HEK293T (cell line): ENCODE data around the gene WDTC1.
A peak's percentile ranks its signal among the peaks of the same experiment; 100 is the strongest.

Experiments
- CTCF ChIA-PET: fragments of 350-600 bp; formaldehyde crosslinking; extraction: SDS; loops from one replicate; lab custom pipeline; 2021; ENCODE audit warnings: antibody characterized with exemption, inconsistent platforms; lab: Yijun Ruan, JAX
- POLR2A ChIA-PET: fragments of 350-600 bp; formaldehyde crosslinking; extraction: SDS; loops from one replicate; lab custom pipeline; 2020; ENCODE audit warnings: antibody characterized with exemption, inconsistent platforms; lab: Yijun Ruan, JAX
- DNase-seq: peaks from one replicate; pipeline ENCODE4 v3.0.0; 2012; ENCODE audit warnings: mixed read lengths; ENCODE audit errors: extremely low spot score
- ARNT ChIP-seq: fragments of 450-650 bp; IDR thresholded peaks from 2 replicates; pipeline ENCODE4 v1.6.1; 2017; ENCODE audit warnings: mild to moderate bottlenecking
- BHLHE40 ChIP-seq: fragments of 450-650 bp; IDR thresholded peaks from 2 replicates; pipeline ENCODE4 v1.6.1; 2016; ENCODE audit warnings: mild to moderate bottlenecking, moderate library complexity, borderline replicate concordance
- CTBP1 ChIP-seq: fragments of 450-650 bp; IDR thresholded peaks from 2 replicates; pipeline ENCODE4 v1.6.1; 2016; ENCODE audit warnings: borderline replicate concordance
- ELF4 ChIP-seq: fragments of 450-650 bp; IDR thresholded peaks from 2 replicates; pipeline ENCODE4 v1.6.1; 2017; ENCODE audit warnings: antibody characterized with exemption
- FOXA1 ChIP-seq: fragments of 450-650 bp; IDR thresholded peaks from 2 replicates; pipeline ENCODE4 v1.6.1; 2016; ENCODE audit warnings: mild to moderate bottlenecking
- FOXK2 ChIP-seq: fragments of 450-650 bp; IDR thresholded peaks from 2 replicates; pipeline ENCODE4 v1.6.1; 2016; ENCODE audit warnings: mild to moderate bottlenecking
- FOXM1 ChIP-seq: fragments of 450-650 bp; IDR thresholded peaks from 2 replicates; pipeline ENCODE4 v1.6.1; 2017; ENCODE audit warnings: mild to moderate bottlenecking, borderline replicate concordance
- HDGF ChIP-seq: fragments of 450-650 bp; IDR thresholded peaks from 2 replicates; pipeline ENCODE4 v1.6.1; 2017; ENCODE audit warnings: antibody characterized with exemption, borderline replicate concordance
- L3MBTL2 ChIP-seq: fragments of 450-650 bp; conservative IDR thresholded peaks from 2 replicates; pipeline ENCODE4 v1.6.1; 2016; ENCODE audit warnings: mild to moderate bottlenecking
- LEF1 ChIP-seq: fragments of 450-650 bp; IDR thresholded peaks from 2 replicates; pipeline ENCODE4 v1.6.1; 2017; ENCODE audit warnings: mild to moderate bottlenecking, borderline replicate concordance
- NFRKB ChIP-seq: fragments of 450-650 bp; IDR thresholded peaks from 2 replicates; pipeline ENCODE4 v1.6.1; 2016; ENCODE audit warnings: mild to moderate bottlenecking, moderate library complexity
- PKNOX1 ChIP-seq: fragments of 450-650 bp; IDR thresholded peaks from 2 replicates; pipeline ENCODE4 v1.6.1; 2016
- SP1 ChIP-seq: fragments of 450-650 bp; IDR thresholded peaks from 2 replicates; pipeline ENCODE4 v1.6.1; 2017
- SUZ12 ChIP-seq: fragments of 450-650 bp; IDR thresholded peaks from 2 replicates; pipeline ENCODE4 v1.6.1; 2016; ENCODE audit warnings: mild to moderate bottlenecking
- TARDBP ChIP-seq: fragments of 450-650 bp; IDR thresholded peaks from 2 replicates; pipeline ENCODE4 v1.6.1; 2016
- ZNF384 ChIP-seq: fragments of 450-650 bp; IDR thresholded peaks from 2 replicates; pipeline ENCODE4 v1.6.1; 2016

The WDTC1 gene

DNA sequence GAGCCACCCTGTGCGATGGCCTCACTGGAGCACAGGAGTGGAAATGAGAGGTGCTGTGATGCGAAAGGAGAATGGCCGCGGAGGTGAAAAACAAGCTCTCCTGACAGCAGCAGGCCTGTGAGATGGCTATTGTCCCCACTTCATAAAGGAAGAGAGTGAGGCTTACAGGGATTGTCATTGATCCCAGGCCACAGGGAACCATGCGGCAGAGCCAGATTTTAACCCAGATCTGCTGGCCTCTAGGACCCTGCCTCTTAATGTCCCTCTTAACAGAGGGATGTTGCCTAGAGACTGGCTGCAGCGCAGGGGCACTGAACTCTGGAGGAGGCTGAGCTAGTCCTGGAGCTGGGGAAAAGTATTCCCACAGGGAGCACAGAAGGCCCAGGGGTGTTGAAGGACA lies 104.3 kb downstream of the WDTC1 start:
- DNase-seq: no peak
- POLR2A ChIA-PET: no interaction called here
- TF ChIP-seq FOXA1: no peak
- TF ChIP-seq SUZ12: no peak
- no peak for TF ChIP-seq FOXM1
- no peak for TF ChIP-seq PKNOX1
- no peak for TF ChIP-seq ZNF384
- TF ChIP-seq ELF4: no peak
- TF ChIP-seq CTBP1: no peak
- TF ChIP-seq TARDBP: no peak
- TF ChIP-seq FOXK2: no peak
- no peak for TF ChIP-seq NFRKB
- no peak for TF ChIP-seq ARNT
- TF ChIP-seq BHLHE40: no peak
- no peak for TF ChIP-seq L3MBTL2
- no peak for TF ChIP-seq SP1
- no peak for TF ChIP-seq HDGF
- no peak for TF ChIP-seq LEF1
- CTCF ChIA-PET: interaction anchor here (0.5 to 0.7 kb wide), 2 partner anchors 16 to 57 kb away, joined by 3 to 4 read pairs; no protein-coding TSS in a partner anchor

DNA sequence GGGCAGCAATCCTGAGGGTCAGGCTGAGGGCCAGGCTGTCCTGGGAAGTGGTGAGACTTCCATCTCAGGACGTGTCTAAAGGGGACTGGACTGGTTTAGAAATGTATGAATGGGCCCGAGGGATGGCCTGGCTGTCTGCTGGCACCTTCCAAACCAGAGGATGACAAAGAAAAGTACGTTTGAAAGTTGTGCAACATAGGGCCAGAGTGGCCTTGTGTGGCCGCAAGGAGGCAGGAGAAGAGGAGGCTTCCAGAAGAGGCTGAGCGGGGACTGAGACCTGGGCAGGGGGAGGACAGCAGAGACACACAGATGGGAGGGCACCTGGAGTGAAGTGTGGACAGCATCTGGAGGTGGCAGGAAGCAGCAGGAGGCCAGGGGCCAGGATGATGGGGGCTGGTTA lies 104.8 kb downstream of the WDTC1 start:
- TF ChIP-seq PKNOX1: no peak
- no peak for TF ChIP-seq ZNF384
- TF ChIP-seq FOXM1: no peak
- TF ChIP-seq L3MBTL2: no peak
- TF ChIP-seq LEF1: no peak
- CTCF ChIA-PET: interaction anchor here (0.5 kb wide), 1 partner anchor 15 kb away, joined by 4 read pairs; no protein-coding TSS in a partner anchor
- POLR2A ChIA-PET: no interaction called here
- no peak for DNase-seq

GRCh38 chr1:27341525-27342252 lies 107.3 kb downstream of the WDTC1 start, which contains the start of gene SYTL1:
Gene SYTL1, plus strand, starts transcription at chr1:27342022. Its CDS starts 3,313 bp downstream, at chr1:27345335.
- ChIA-PET POLR2A (interaction anchor here (1.2 to 2.8 kb wide), 3 partner anchors 9 to 24 kb away, joined by 3 to 24 read pairs (median 3); partner anchors contain the start of genes MAP3K6 and TMEM222), CTCF (interaction anchor here (1.2 kb wide), 2 partner anchors 8 to 16 kb away, joined by 3 to 5 read pairs; no protein-coding TSS in a partner anchor)
- TF ChIP-seq SUZ12 (no peak), FOXA1 (no peak), PKNOX1 (no peak), ZNF384 (no peak), HDGF (no peak), SP1 (no peak)
- DNase-seq: peak; percentile 59

DNA sequence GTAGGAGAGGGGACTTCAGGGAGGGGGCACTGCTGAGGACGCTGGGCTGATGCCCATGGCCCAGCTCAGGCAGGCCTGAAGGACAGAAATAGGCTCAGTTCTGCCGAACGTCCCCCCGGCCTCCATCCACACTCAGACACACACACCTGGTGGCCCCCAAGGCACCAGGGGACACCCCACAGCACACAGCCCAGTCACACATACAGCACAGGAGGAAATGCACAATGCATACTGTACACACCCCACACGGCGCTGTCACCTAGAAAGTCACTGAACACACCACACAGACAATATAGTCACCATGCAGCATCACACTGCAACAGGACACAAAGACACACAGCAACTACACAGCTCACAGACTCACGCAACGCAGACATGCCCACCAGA lies 108.0 kb downstream of the WDTC1 start:
- CTCF ChIA-PET: interaction anchor here (1.2 kb wide), 2 partner anchors 9 to 15 kb away, joined by 3 to 5 read pairs; no protein-coding TSS in a partner anchor
- POLR2A ChIA-PET: interaction anchor here (1.2 to 2.8 kb wide), 3 partner anchors 8 to 23 kb away, joined by 3 to 24 read pairs (median 3); partner anchors contain the start of genes MAP3K6 and TMEM222
- DNase-seq: no peak

More for the DNA sequence above, 108.0 kb downstream of the WDTC1 start:
- TF ChIP-seq PKNOX1 (no peak), ELF4 (no peak), FOXA1 (no peak), FOXM1 (no peak), BHLHE40 (no peak), CTBP1 (no peak), LEF1 (no peak), L3MBTL2 (no peak), NFRKB (no peak), FOXK2 (no peak), HDGF (no peak), ZNF384 (no peak)
